ENCODE data around the gene NCKAP5.

The NCKAP5 gene

DNA sequence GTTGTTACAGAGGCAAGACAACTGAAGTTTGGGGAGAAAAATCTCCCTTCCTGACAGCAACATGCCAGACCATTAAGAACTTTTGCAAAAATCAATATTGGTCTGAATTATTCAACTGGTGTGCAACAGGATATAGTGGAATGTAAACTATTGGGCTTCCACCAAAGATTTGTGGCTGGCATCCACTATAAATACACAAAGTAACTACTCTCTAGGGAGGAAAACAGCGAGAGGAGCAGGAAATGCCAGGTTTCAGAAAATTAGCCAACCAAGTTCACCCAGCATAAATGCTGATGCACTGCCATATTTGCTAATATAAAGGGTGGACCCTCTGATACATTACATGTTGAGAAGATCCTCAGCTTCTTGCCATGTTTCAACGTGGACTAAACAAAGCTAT, 630.6 kb downstream of the NCKAP5 start:
- DNase-seq (ENCODE audit: low spot score) = no peak

DNA sequence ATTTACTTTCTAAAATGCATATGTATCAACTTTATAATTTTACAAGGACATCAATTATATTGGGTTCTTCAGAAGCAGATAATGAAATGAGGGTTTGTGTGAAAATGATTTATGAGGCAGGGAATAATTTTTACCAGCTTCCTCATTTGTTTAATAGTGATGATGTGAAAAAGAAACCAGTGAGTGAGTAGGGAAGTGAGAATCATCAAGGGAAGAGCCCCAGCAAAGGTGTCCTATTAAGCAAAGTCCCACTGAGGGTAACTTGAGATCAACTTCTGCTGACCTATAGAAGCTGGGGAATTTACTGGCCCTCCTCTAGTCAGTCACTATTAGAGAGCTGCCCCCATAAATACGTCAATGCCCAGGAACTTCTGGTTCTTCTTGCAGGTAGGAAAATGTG, 631.5 kb downstream of the NCKAP5 start:
- DNase-seq (ENCODE audit: low spot score) = no peak

DNA sequence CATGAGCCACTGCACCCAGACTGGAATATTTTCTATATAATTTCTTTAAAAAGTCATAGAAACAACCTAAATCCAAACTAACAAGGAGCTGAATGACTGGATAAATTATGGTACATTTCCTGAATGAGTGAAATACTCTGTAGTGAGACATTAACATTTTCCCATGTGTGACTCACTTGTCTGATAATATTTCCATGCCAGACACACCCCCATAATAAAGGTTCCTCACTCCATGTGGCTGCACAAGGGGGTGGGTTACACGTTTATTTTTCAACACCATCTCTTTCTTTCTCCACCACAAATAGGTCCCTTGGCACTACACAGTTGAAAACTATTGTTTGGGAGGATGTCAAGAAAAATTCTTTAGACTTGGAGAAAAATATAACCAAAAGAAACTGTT, 632.0 kb downstream of the NCKAP5 start:
- no peak for DNase-seq (ENCODE audit: low spot score)

DNA sequence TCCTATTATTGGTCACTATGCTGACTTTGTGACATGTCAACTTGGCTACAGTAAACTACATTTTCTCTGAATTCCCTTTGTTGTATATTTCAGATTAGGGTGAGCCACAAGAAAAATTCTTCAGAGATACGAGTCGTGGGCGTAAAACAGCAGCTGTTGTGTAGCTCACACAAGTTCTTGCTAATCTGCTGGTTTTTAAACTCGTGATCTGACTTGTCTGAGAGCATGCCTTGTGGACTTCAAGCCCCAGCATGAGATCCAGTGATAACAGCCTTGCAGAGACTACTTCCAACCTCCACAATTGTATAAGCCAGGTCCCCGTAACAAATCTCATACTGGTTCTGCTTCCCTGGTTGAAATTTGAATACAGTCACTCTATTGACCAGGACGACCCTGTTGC, 638.5 kb downstream of the NCKAP5 start:
- no peak for DNase-seq (ENCODE audit: low spot score)

DNA sequence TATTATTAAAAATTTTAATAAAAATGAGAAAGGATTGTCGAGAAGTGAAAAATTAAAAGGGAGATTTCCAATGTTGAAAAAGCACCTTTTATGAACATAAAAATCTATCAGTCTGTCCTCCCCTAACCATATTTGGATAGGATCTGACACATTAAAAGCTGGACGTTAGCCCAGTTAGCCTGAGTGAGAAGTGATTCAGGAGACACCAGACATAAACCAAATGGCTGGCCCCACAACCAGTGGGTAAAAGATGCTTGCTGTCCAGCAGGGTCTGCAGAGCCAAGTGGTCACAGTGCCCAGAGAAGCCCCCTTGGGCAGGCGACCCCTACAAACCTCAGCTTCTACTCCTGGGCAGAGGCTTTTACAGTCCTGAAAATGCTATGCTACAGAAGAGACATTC, 644.5 kb downstream of the NCKAP5 start:
- no peak for DNase-seq (ENCODE audit: low spot score)

DNA sequence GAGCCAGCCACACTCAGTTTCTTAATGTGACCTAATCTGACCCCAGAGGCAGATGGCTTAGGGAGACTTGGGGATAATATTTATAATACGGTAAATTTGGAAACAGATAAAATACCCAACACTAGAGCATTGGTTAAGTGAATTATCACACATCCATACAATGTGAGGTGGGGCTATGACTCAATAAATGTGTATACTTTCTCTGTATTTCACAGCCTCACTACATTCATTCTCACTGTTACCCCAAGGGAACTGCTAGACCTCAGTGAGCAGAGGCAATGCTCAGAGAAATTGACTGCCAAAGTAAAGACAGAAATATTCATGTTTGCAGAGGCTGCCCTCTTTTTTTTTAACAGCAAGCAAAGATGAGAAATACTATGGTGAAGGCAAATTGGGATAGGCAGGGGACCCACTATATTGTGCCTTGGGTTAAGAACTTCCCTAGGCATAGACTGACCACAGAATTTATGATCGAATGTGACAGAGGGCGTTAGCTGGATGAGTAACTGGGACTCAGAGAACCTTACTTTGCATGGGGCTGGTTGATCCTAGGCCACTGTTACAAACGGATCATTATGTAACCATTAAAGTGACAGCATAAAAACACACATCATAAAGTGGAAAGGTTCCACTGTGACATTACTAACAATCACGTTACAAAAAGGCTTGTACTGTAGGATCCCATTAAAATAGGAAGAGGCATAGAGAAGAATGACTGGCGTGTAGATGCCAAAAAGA, 652.3 kb downstream of the NCKAP5 start:
- no peak for DNase-seq (ENCODE audit: low spot score)

DNA sequence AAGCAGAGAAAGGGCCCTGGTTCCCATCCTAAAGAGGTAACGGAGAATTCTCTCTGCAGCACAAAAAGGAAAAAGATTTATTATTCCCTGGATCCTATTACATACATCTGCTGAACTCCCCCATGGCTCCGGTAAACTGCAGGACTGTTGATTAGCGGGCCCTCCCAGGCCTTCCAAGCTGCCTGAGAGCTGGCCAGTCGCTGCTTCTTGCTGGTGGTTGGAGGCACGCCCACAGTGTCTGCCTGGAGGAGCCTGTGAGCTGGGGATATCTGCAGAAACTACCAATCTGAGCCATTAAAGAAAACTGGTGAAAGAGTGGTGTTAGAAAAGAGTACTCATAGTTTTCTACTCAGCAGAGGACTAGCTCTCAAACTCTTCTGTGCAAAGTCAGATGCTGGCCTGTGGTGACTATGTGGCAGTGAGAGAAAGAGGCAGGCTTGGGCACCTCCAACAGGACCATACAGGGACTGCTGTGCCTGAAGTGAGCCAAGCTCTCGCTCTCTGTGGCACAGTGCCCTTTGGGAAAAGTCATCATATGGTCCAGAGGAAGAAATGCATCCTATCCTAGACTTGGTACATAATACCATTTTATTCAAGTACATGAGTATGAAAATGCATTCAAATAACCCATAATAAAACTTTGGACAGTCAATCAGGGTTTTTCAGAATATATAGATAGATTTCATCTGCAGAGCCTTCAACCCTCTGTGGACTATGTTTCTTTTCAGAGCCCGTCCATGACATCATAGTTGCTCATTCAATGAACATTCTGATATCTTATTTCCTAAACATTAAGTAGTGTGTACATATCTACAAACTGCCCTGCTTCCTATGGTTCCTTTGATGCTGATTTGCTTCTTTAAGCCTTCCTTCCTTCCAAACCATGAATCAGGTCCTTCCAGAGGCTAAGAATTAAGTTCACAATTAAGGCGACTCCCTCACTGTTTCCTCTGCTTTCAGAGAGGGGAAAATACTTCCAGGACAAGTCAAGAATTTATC, 656.2 kb downstream of the NCKAP5 start:
- DNase-seq (ENCODE audit: low spot score) = no peak

DNA sequence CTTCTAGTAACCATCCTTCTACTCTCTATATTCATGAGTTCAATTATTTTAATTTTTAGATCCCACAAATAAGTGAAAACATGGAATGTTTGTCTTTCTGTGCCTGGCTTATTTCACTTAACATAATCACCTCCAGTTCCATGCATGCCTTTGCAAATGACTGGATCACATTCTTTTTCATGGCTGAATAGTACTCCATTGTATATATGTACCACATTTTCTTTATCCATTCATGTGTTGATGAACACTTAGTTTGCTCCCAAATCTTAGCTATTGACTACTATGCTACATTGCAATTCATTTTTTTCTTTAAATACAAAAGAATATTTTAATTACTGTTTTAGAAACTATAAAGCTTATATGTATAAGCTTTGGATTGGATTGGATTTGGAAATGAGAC, 657.8 kb downstream of the NCKAP5 start:
- DNase-seq (ENCODE audit: low spot score) = no peak

DNA sequence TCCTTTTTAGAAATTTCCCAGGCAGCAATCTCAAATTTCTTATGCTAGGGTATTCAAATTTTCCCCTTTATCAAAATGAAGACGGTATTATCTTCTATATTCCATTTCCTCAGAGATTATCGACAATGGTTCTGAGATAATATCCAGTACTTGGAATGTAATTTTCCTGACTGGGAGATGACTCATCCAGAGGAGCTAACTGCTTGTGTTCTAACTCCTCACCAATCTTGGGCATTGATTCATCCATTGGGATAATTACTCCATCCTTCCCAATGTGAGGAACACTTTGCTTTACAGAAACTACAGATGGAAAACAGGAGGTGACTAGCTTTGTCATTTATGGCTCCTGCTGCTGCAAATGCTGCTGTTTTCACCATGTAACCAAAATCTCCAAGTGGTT, 658.8 kb downstream of the NCKAP5 start:
- no peak for DNase-seq (ENCODE audit: low spot score)

DNA sequence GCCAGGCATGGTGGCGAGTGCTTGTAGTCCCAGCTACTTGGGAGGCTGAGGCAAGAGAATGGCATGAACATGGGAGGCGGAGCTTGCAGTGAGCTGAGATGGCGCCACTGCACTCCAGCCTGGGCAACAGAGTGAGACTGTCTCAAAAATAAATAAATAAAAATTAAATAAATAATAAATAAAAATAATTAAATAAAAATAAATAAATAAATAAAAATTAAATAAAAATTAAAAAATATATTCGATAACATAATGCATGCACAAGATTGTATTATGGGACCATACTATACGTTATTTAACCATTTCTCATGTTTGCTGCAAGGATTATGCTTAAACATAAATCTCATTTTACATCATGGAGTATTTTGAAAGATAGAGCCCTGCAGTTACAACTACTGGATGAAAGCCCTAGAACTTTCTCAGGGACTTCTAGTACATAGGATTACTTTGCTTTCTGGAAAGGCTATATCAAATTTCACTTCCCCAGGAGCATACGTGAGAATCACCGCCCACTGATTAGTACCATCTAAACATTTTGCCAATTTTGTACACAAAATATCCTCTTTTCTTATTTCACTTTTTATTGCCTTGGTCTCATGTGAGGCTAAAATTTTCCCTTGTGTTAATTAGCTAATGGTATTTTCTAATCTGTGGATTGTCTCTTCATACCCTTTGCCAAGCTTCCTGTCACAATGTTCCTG, 664.0 kb downstream of the NCKAP5 start:
- no peak for DNase-seq (ENCODE audit: low spot score)

DNA sequence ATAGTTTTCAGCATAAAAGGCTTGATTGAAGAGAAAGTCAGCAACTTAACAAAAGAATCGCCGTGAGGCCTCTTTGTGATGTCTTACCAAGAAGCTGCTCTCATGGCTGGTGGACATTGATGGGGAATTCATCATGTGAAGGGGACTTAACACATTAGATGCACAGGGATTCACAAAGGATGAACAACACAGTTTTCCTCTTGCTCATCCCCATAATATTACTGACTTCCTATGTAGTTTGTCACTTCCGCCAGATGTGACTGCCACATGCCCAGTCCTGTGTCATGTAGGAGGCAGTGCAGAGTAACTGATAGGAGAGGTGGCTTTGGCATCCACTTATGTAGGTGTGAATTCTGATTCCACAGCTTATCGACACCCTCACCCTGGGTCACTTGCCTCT, 665.6 kb downstream of the NCKAP5 start:
- no peak for DNase-seq (ENCODE audit: low spot score)

DNA sequence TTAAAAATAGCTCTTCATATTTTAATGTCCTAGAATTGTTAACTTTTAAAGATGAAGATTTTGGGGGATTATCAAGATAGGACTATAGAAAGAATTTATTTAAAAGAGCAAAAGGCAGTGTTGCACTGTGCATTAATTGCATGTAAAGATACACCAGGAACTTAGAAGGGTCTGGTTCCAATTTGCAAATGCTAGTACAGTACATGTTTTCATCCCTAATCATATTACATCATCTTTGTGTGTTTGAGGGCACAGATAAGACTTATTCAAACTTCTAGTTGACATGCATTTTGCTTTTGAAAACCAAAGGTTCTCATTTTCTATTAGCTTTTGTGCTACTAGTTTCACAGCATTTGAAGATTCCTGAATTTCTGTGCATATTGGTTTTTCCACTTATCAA, 666.6 kb downstream of the NCKAP5 start:
- DNase-seq (ENCODE audit: low spot score) = no peak

DNA sequence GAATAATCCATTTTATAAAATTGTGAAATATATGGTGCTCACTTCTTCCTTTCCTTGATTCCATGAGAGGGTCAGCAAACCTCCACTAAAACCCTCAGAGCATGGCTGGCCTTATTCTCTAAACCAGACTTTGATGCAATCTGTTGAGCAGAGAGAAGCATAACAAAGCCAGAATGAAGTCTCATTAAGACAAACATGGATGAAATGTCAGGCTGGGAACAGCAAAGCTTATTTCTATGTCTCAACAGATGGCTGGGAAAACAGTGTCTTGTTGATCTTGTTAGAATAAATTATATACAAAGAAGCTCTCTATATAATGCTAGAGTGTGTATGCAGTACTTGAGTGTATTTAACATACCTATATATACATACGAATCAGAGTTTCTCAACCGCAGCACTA, 671.2 kb downstream of the NCKAP5 start:
- DNase-seq (ENCODE audit: low spot score) = no peak

DNA sequence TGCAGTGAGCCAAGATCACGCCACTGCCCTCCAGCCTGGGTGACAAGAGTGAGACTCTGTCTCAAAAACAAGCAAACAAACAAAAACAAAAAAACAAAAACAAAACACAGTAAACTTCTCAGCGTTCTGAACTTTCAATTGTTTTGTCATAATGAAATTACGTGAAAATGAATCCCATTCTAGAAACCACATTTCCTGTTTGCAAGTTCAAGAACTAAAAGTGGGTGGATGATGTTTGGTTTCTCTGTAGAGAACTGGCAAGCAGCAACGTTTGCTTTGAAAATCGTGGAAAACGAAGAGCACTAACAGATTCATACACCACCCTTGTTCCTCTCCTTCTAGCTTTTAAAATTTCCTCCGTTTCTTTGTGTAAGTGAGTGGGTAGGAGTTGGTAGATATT, 672.2 kb downstream of the NCKAP5 start:
- DNase-seq (ENCODE audit: low spot score) = no peak

DNA sequence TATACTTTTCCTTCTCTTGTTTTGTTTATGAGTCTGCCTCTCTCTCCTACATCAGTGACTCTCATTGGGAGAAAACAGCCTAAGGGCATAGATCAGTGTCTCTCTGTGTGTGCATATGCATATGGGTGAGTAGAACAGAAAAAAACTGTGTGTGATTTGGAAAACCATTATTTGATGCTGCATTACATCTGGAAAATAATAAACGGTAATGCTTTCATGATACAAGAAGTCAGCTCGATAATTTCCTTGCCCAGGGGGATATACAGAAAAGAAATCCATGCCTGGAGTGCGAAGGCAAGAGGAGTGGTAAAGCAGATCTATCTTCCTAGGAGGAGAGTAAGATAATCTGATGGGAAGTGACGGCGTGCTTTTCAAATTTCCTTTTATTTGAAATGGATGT, 676.8 kb downstream of the NCKAP5 start:
- DNase-seq (ENCODE audit: low spot score) = no peak

DNA sequence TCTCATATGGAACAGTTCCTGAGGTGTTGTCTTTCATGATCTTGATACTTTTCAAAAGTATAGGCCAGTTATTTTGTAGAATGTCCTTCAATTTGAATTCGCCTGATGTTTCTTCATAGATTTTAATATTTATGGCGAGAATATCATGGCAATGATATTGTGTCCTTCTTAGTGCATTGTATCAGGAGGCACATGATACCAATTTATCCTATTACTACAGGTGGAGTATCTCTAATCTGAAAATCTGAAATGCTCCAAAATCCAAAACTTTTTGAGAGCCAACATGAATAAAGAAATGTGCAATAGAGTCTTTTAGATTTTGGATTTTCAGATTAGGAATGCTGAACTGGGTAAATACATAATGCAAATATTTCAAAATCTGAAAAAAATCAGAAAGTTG, 681.7 kb downstream of the NCKAP5 start:
- no peak for DNase-seq (ENCODE audit: low spot score)

DNA sequence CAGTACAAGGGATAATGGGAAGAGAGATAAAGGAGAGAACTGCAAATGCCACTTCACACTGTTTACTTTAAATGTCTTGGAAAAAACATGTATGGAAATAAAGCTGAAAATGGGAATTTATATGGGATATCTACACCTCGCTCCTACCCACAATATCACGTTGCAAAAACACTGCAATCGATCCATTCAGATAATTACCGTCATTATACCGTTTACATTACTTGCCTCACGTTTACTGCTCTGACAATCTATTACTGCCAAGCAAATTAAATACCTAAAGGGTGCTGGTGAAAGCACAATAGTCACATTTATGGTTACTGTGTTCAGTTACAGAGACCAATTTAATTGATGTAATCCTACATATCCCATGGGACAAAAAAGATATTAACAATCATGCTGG, 683.6 kb downstream of the NCKAP5 start:
- DNase-seq (ENCODE audit: low spot score) = no peak

DNA sequence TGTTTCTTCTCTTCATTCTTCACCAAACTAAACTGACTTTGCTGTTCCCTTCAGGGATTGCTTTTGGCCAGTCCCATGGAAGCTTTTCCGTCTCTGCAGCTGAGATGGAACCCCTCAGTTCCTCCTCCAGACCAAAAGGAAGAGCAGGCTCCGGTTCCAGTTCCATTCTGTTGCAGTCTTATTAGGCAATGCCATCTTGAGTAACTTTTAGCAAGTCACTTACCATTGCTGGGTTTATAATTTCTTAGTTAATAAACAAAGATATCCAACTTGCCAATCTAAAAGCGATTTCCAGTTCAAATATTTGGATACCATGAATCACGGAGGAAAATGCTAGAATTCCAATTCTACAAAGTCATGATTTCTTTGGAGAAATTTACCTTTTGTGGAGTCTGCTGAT, 684.0 kb downstream of the NCKAP5 start:
- DNase-seq (ENCODE audit: low spot score) = no peak

DNA sequence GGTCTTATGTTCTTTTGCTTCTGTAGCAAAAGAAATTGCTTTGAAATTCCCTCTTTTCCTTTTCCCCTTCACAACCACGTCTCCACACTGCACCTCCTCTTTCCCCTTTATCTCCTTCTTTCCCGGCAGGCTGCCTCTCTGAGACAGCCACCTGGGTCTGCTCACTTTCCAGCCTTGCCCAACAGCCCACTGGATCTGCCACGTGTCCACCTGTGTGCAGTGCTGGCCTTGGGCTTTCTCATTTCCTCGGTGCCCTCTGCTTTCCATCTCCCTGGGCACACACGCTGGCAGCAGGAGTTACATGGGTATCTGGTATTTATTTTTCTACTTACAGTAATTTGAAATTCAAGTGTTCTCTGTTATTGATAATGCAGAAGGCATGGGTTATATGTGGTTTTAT, 684.8 kb downstream of the NCKAP5 start:
- no peak for DNase-seq (ENCODE audit: low spot score)

DNA sequence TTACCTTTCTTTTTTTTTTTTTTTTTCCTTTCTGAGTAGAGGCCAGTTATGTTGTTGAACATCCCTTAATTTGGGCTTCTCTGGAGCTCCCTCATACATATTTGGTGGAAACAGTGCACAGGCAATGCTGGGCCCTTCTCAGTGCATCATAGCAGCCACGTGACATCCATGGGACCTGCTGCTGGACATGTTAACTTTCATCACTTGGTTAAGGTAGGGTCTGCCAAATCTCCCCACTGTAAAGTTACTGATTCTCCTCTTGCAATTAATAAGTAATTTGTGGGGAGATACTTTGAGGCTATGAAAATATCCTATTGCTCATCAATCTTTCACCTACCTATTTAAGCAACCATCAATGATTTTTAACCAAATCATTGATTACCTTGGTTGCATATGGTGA, 686.7 kb downstream of the NCKAP5 start:
- no peak for DNase-seq (ENCODE audit: low spot score)

DNA sequence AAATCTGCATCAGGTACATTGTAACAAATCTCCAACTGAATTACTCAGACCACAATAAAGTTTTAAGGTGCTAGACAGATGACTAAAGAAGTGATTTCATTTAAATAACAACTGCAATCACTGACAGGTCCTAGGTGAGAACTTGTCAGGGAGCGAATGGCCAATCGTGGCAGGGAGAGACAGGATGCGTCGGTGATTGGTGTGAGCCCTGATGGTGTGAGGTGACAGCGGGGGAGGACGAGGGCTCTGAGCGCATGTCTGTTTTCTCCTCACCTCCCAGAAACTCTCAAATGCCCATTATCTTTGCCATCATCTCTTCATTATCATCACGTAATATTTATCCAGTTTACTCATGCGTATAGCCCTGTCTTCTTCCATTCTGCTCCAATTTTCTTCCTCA, 690.3 kb downstream of the NCKAP5 start:
- no peak for DNase-seq (ENCODE audit: low spot score)

DNA sequence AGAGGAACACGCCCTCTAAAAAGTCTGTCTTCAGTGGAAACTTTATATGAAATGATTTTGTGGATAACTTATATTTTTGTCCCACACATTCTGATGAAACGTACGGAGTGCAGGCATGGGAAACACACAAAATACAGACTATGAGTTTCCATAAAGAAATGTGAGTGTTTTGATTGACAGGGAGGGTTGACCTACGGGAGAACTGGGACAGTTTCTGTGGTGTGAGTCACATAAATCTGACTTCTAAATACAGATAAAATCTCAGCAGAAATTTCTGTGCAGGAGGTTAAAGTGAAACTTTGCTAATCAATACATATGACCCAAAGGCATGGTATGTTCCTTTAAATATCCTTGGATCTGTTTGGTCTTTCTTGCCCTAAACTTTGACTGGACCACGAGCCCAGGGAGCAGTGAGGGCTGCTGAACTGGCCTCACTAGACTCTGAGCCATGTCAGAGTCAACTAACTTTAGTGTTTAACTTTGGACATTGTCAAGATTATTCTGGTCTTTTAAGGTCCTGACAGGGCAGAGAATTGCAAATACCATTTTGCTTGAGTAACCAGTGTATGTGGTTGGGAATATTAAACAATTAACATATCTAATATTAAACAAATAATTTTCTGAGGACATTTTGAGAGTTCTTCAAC, 691.4 kb downstream of the NCKAP5 start:
- no peak for DNase-seq (ENCODE audit: low spot score)
